Thyroid gland (tissue), 4 donors: Measurements from ENCODE around the gene MIS18A. TPM values are rescaled to one million over a fixed set of nuclear protein-coding genes. Genes with fewer than 3 reads are reported as not detected.

Experiments
- DNase-seq, 2 donors: peaks; one replicate each; pipeline ENCODE4 v3.0.0-alpha.2; 2019
- H3K27ac ChIP-seq, 3 donors: fragments of 200-600 bp; sonication (generic); 1 replicate in 2 of 3; 2 replicates in 1 of 3; pipeline ENCODE4 v1.5.1; 2016 to 2019; ENCODE audit warnings: mild to moderate bottlenecking in 1 of 3, moderate library complexity in 1 of 3
- H3K27me3 ChIP-seq: fragments of 200-600 bp; sonication (generic); one replicate; pipeline ENCODE4 v1.5.1; 2019
- H3K36me3 ChIP-seq, 2 donors: fragments of 200-600 bp; sonication (generic); one replicate each; pipeline ENCODE4 v1.5.1; 2016 to 2019
- H3K4me1 ChIP-seq, 2 donors: fragments of 200-600 bp; sonication (generic); one replicate each; pipeline ENCODE4 v1.5.1; 2017 to 2019
- H3K4me3 ChIP-seq, 3 donors: fragments of 200-600 bp; sonication (generic); replicated peaks in 1 of 3; 1 replicate in 2 of 3; 2 replicates in 1 of 3; pipeline ENCODE4 v1.5.1; 2016; ENCODE audit warnings: mild to moderate bottlenecking in 1 of 3
- H3K9me3 ChIP-seq: fragments of 200-600 bp; sonication (generic); one replicate; pipeline ENCODE4 v1.5.1; 2017
- POLR2A ChIP-seq, 2 donors: fragments of 450-650 bp; IDR thresholded peaks; one replicate each; pipeline ENCODE4 v1.6.1; 2017; ENCODE audit warnings: antibody characterized with exemption in 2 of 2, mild to moderate bottlenecking in 2 of 2, moderate library complexity in 1 of 2
- WGBS, 2 donors: methylation state at CpG; one replicate each; pipeline ENCODE4 v1.1.5; 2017; 5-methylcytosine and 5-hydroxymethylcytosine counted together
- intact Hi-C: fragments of 100-400 bp; cut with DNase I; formaldehyde crosslinking; loops from one replicate; pipeline ENCODE4 v1.15.1; 2023
- total RNA-seq, 4 donors: library from RNA; depleted of rRNA; stranded (reverse); fragments of >200 nt; gene quantifications; one replicate each; pipeline ENCODE4 v1.2.3, GENCODE V29; 2016
- TF ChIP-seq, protein P1 (sequence below), 6 experiments: fragments of 200-600 bp in 3 of 6; fragments of 450-650 bp in 3 of 6; sonication (generic) in 3 of 6; IDR thresholded peaks; one replicate each; pipeline ENCODE4 v1.5.1; 2016 to 2019; ENCODE audit warnings: antibody characterized with exemption in 6 of 6, mild to moderate bottlenecking in 2 of 6, inconsistent platforms in 1 of 6, moderate library complexity in 1 of 6

The MIS18A gene
- total RNA-seq, 4 donors from 2014 or later: 4.8 to 7.1 (median 7.0) TPM

DNA sequence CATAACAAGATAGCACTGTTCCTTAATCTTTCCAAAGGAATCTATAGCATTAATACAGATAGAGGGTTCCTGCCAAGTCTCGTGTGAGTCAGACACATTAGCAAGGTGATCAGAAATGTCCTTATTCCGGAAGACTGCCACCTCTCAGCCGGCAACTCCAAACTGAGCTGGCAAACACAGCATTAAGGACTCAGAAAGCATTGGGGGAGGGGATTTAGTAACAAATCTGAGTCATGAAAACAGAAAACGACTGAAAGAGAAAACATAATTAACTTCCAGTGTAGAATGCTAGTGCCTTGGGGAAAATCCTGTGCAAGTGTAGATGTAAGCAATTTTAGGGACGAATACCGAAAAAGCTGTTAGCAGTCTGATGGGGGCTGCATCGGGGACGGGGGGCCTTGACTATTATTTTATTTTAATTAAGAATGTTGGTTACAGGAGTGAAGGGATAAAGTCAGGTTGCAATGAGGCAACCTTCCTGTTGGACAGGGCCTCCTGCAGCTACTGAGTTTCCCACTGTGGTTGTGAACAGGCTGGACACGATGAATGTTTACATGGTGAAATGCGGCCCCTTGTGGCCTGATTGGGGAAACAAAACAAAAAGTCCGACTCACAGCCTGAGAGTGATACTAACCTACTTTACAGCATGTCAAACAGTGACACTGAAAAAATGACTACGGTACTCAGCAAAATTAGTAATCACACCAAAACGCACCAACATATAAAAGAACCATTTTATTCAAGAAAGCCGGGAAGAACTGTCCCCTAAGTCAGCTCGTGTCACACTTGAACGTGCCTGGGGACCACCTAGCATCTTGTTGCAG lies 20.7 kb downstream of the MIS18A start:
- Histone ChIP-seq H3K4me1 (peaks cover 8 to 14% of the 10 kb centered on the region in 2 donors), H3K27me3 (no peaks in the 10 kb centered on the region), H3K4me3 (no peak overlapping the region), H3K27ac (no peak overlapping the region), H3K36me3 (no peaks in the 10 kb centered on the region), H3K9me3 (no peaks in the 10 kb centered on the region)
- 45% methylated on average over 16 of the region's 16 CpGs for WGBS, 2 donors
- intact Hi-C loops: loop anchor here (5.0 to 10.0 kb wide), 2 partner anchors 391 to 473 kb away; no protein-coding TSS in a partner anchor
- DNase-seq: peak; percentile 74 to 83
- TF ChIP-seq POLR2A (IDR thresholded peaks at IDR 0.05): no peak
- TF ChIP-seq, protein P1, sequence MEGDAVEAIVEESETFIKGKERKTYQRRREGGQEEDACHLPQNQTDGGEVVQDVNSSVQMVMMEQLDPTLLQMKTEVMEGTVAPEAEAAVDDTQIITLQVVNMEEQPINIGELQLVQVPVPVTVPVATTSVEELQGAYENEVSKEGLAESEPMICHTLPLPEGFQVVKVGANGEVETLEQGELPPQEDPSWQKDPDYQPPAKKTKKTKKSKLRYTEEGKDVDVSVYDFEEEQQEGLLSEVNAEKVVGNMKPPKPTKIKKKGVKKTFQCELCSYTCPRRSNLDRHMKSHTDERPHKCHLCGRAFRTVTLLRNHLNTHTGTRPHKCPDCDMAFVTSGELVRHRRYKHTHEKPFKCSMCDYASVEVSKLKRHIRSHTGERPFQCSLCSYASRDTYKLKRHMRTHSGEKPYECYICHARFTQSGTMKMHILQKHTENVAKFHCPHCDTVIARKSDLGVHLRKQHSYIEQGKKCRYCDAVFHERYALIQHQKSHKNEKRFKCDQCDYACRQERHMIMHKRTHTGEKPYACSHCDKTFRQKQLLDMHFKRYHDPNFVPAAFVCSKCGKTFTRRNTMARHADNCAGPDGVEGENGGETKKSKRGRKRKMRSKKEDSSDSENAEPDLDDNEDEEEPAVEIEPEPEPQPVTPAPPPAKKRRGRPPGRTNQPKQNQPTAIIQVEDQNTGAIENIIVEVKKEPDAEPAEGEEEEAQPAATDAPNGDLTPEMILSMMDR (IDR thresholded peaks at IDR 0.05): peak; percentile 37 to 89 (median 72)

DNA sequence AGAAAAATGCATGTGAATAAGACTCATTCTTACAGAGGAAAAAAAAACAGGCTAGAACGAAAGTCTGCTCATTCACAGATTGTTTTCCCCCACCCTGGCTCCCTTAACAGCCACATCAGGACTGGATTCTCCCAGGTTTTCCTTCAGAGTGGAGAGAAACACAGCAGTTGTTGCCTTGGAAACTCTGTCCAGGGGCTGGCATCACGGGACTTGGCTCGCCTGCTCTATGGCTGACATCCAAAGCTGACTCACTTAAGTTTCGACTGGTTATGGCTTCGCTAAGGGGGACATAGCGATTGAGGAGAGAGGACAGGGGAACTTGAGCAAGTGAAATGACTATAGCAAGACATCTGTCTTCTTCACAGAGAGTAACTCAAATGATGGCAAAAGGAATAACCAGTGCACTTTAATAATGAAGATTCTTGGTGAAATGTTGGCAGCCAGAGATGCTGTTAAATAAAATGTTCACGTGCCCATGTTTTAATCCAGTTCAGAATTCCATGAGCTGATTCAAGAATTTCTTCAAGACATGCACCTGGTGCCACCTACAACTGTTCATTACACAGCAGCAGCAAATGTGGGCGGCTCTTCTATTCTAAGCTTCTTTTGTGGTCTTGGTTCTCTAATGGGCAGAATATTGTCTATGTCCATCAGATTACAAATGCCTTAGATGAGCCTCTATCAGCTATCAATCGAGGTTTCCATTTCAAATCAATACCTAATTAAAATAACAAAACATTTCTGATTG lies 21.8 kb downstream of the MIS18A start:
- peaks cover 8 to 14% of the 10 kb centered on the region in 2 donors for H3K4me1 ChIP-seq
- DNase-seq: peak; percentile 86 to 88
- no peak overlapping the region for H3K4me3 ChIP-seq
- H3K27me3 ChIP-seq: no peaks in the 10 kb centered on the region
- H3K9me3 ChIP-seq: no peaks in the 10 kb centered on the region
- intact Hi-C loops: loop anchor here (5.0 to 10.0 kb wide), 2 partner anchors 390 to 472 kb away; no protein-coding TSS in a partner anchor
- 31 to 33% methylated on average over 9 of the region's 9 CpGs for WGBS, 2 donors
- H3K27ac ChIP-seq: peak overlapping the region in 1 of 3 donors; percentile 6
- TF ChIP-seq, protein P1 (IDR thresholded peaks at IDR 0.05): no peak
- no peak for TF ChIP-seq POLR2A (IDR thresholded peaks at IDR 0.05)
- no peaks in the 10 kb centered on the region for H3K36me3 ChIP-seq

DNA sequence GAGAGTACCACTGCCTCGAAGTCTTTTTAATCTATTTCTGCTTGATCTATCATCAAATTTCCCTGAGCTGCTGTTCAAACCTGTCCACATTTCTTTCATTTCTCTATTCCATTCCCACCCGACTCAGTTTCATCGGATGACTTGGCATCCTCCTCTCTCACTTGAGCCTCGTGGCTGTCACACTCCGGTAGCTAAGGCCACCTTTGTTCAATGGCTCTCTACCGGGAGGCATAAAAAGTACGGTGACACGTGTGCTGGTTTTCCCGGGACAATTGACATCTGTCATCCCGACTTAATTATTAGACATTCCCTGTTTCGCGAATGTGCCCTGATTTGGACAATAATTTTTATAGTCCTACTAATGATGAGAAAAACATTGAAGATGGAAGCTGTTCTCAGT lies 22.6 kb downstream of the MIS18A start:
- DNase-seq: peak; percentile 56 to 70
- 35 to 40% methylated on average over 12 of the region's 12 CpGs for WGBS, 2 donors
- Histone ChIP-seq H3K4me3 (no peak overlapping the region), H3K27me3 (no peaks in the 10 kb centered on the region), H3K27ac (peak overlapping the region in 1 of 3 donors; percentile 6), H3K9me3 (no peaks in the 10 kb centered on the region), H3K4me1 (peaks cover 8 to 14% of the 10 kb centered on the region in 2 donors), H3K36me3 (no peaks in the 10 kb centered on the region)
- intact Hi-C loops: loop anchor here (5.0 to 10.0 kb wide), 2 partner anchors 389 to 471 kb away; no protein-coding TSS in a partner anchor
- TF ChIP-seq, protein P1 (IDR thresholded peaks at IDR 0.05): no peak
- TF ChIP-seq POLR2A (IDR thresholded peaks at IDR 0.05): no peak

DNA sequence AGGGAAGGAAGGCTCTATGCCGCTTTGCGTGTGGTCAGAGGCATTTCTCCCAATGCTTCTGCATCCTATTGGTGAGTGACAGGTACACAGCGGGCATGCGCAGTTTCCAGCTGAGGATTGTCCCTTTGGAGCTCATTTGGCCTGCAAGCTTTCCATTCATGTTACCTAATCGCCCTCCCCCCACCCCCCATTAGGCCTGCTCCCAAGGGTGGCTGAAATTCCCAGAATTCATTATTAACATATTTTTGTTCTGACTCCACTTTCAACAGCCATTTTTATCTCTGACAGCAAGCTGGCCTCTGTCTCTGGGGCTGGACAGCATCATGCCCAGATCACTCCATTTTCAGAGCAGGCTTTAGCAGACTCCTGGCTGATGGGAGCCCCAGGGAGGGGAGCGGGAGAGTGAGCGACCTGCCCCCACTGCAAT lies 25.6 kb downstream of the MIS18A start:
- H3K9me3 ChIP-seq: no peaks in the 10 kb centered on the region
- no peaks in the 10 kb centered on the region for H3K27me3 ChIP-seq
- DNase-seq: no peak
- H3K4me3 ChIP-seq: no peak overlapping the region
- TF ChIP-seq POLR2A (IDR thresholded peaks at IDR 0.05): no peak
- TF ChIP-seq, protein P1 (IDR thresholded peaks at IDR 0.05): no peak
- no peaks in the 10 kb centered on the region for H3K36me3 ChIP-seq
- intact Hi-C loops: loop anchor here (10.0 kb wide), 1 partner anchor 468 kb away; no protein-coding TSS in a partner anchor
- WGBS, 2 donors: 70 to 79% methylated on average over 6 to 7 of the region's 7 CpGs
- no peak overlapping the region for H3K27ac ChIP-seq
- H3K4me1 ChIP-seq: peaks cover 8 to 14% of the 10 kb centered on the region in 2 donors
